K562 (cell line): ENCODE data around the gene WASF2. TPM values are rescaled to one million over a fixed set of nuclear protein-coding genes. Genes with fewer than 3 reads are reported as not detected.

Experiments
- EWSR1 ChIP-seq: fragments of 450-650 bp; IDR thresholded peaks from 2 replicates; pipeline ENCODE4 v1.6.1; 2018; ENCODE audit warnings: borderline replicate concordance, mild to moderate bottlenecking, low read depth, moderate library complexity; ENCODE audit not compliant: partially characterized antibody
- JUN ChIP-seq, 2 experiments: sonication (generic) in 1 of 2; formaldehyde crosslinking in 1 of 2; IDR thresholded peaks; 2 replicates each; pipeline versions ENCODE4 v1.6.1 to v1.8.0; 2012 to 2022; ENCODE audit warnings: borderline replicate concordance in 2 of 2, mild to moderate bottlenecking in 2 of 2, improper control_type of control experiment in 1 of 2, low read depth in 1 of 2, low read length in 1 of 2, missing genetic modification reagents in 1 of 2
- MEIS2 ChIP-seq: fragments of 450-650 bp; IDR thresholded peaks from 2 replicates; pipeline ENCODE4 v1.6.1; 2014; ENCODE audit warnings: mild to moderate bottlenecking; ENCODE audit not compliant: partially characterized antibody
- MTA1 ChIP-seq: fragments of 450-650 bp; IDR thresholded peaks from 2 replicates; pipeline ENCODE4 v1.6.1; 2017; ENCODE audit warnings: borderline replicate concordance
- RCOR1 ChIP-seq, 2 experiments: IDR thresholded peaks; 2 replicates each; pipeline ENCODE4 v1.6.1; 2012; ENCODE audit warnings: low read depth in 2 of 2, low read length in 2 of 2, borderline replicate concordance in 1 of 2, improper control_type of control experiment in 1 of 2
- TBP ChIP-seq: optimal IDR thresholded peaks from 2 replicates; pipeline ENCODE3; 2011; ENCODE audit warnings: low read depth, low read length, improper control_type of control experiment
- TRIM24 ChIP-seq, 2 experiments: fragments of 450-650 bp; IDR thresholded peaks; 2 replicates each; pipeline ENCODE4 v1.6.1; 2016
- USF2 ChIP-seq: sonication (generic); formaldehyde crosslinking; IDR thresholded peaks from 2 replicates; pipeline ENCODE4 v1.5.0; 2020; ENCODE audit warnings: missing genetic modification reagents
- ZKSCAN8 ChIP-seq: fragments of 200-800 bp; sonication (Bioruptor generic); IDR thresholded peaks from 2 replicates; pipeline ENCODE4 v1.6.1; 2016; ENCODE audit warnings: missing genetic modification characterization, missing compliant biosample characterization
- ZNF133 ChIP-seq: fragments of 250-450 bp; sonication (Bioruptor Pico); IDR thresholded peaks from 2 replicates; pipeline ENCODE4 v1.4.0; 2020; ENCODE audit warnings: mild to moderate bottlenecking
- ZNF444 ChIP-seq: fragments of 250-450 bp; sonication (Bioruptor Pico); IDR thresholded peaks from 2 replicates; pipeline ENCODE4 v1.4.0; 2020; ENCODE audit warnings: mild to moderate bottlenecking, moderate library complexity
- ZNF589 ChIP-seq: fragments of 200-800 bp; sonication (Bioruptor generic); IDR thresholded peaks from 2 replicates; pipeline ENCODE4 v1.6.1; 2016; ENCODE audit warnings: low read depth, missing genetic modification characterization, missing compliant biosample characterization
- polyA plus RNA-seq, 8 experiments: library from polyadenylated mRNA; depleted of rRNA in 4 of 8; stranded (reverse) in 5 of 8; unstranded in 3 of 8; fragments of >200 nt; fragmentation: Nextera tagmentation in 2 of 8; fragmentation: Illumina TruSeq in 1 of 8; extraction: Ambion mirVana in 2 of 8; extraction: Trizol in 1 of 8; gene quantifications; 2 replicates each; pipeline versions ENCODE4 v1.2.1 to v1.2.3, GENCODE V29; 2011 to 2014; ENCODE audit warnings: inconsistent platforms in 1 of 8, missing spikeins in 1 of 8
- total RNA-seq, 7 experiments: library from RNA; depleted of rRNA in 6 of 7; stranded (reverse); fragments of >200 nt in 6 of 7; fragmentation: Illumina TruSeq in 2 of 7; extraction: Trizol in 2 of 7; gene quantifications; 2 replicates each; pipeline versions ENCODE4 v1.2.1 to v1.2.3, GENCODE V29; 2011 to 2021; ENCODE audit warnings: low replicate concordance in 1 of 7
- TF ChIP-seq, protein P1 (sequence below), 2 experiments: fragments of 450-650 bp; formaldehyde crosslinking in 1 of 2; IDR thresholded peaks; 2 replicates each; pipeline versions ENCODE4 v1.4.0 to v1.6.1; 2014 to 2020; ENCODE audit warnings: mild to moderate bottlenecking in 2 of 2, borderline replicate concordance in 1 of 2, low read depth in 1 of 2
- TF ChIP-seq, protein P2 (sequence below): IDR thresholded peaks from 2 replicates; pipeline ENCODE4 v1.6.1; 2011; ENCODE audit warnings: borderline replicate concordance, low read depth, mild to moderate bottlenecking, moderate library complexity, low read length; ENCODE audit not compliant: insufficient read depth, poor library complexity, severe bottlenecking

The WASF2 gene
- total and polyA plus RNA-seq, 9 of the 15 experiments (the other 6 are each of a cell fraction or from before 2014, with no cell fraction given) = 8.2 to 163 (median 31.2) TPM

GRCh38 chr1:27528818-27529703 is 39.1 kb upstream of the WASF2 start (continued):
- TF ChIP-seq, protein P1, sequence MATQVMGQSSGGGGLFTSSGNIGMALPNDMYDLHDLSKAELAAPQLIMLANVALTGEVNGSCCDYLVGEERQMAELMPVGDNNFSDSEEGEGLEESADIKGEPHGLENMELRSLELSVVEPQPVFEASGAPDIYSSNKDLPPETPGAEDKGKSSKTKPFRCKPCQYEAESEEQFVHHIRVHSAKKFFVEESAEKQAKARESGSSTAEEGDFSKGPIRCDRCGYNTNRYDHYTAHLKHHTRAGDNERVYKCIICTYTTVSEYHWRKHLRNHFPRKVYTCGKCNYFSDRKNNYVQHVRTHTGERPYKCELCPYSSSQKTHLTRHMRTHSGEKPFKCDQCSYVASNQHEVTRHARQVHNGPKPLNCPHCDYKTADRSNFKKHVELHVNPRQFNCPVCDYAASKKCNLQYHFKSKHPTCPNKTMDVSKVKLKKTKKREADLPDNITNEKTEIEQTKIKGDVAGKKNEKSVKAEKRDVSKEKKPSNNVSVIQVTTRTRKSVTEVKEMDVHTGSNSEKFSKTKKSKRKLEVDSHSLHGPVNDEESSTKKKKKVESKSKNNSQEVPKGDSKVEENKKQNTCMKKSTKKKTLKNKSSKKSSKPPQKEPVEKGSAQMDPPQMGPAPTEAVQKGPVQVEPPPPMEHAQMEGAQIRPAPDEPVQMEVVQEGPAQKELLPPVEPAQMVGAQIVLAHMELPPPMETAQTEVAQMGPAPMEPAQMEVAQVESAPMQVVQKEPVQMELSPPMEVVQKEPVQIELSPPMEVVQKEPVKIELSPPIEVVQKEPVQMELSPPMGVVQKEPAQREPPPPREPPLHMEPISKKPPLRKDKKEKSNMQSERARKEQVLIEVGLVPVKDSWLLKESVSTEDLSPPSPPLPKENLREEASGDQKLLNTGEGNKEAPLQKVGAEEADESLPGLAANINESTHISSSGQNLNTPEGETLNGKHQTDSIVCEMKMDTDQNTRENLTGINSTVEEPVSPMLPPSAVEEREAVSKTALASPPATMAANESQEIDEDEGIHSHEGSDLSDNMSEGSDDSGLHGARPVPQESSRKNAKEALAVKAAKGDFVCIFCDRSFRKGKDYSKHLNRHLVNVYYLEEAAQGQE (IDR thresholded peaks at IDR 0.05; ENCODE audit: borderline replicate concordance) = peak; percentile 55
- TF ChIP-seq, protein P1 (CRISPR knock-in tag; IDR thresholded peaks at IDR 0.05; ENCODE audit: low read depth) = no peak
- TF ChIP-seq RCOR1 (IDR thresholded peaks at IDR 0.05; ENCODE audit: borderline replicate concordance in 1 of 2, low read depth in 2 of 2, low read length in 2 of 2) (0 out of 4 replicates have a peak, but pooled peaks have one; percentile 3 to 40), ZNF444 (CRISPR knock-in tag) (0 out of 2 replicates have a peak, but pooled peaks have one; percentile 52), EWSR1 (no peak), TRIM24 (IDR thresholded peaks at IDR 0.05) (peak in 1 of 2 experiments; percentile 70; a peak in 3 of 4 replicates), ZKSCAN8 (no peak), MTA1 (0 out of 2 replicates have a peak, but pooled peaks have one; percentile 21), MEIS2 (no peak), USF2 (CRISPR knock-in tag) (peak; percentile 87), JUN (IDR thresholded peaks at IDR 0.05; ENCODE audit: borderline replicate concordance, low read depth, low read length) (0 out of 2 replicates have a peak, but pooled peaks have one; percentile 39), JUN (CRISPR knock-in tag; IDR thresholded peaks at IDR 0.05; ENCODE audit: borderline replicate concordance) (no peak), TBP (peak; percentile 19), ZNF133 (CRISPR knock-in tag) (no peak), ZNF589 (CRISPR knock-in tag) (peak; percentile 41; the same call in 1 of the 2 replicates)
- TF ChIP-seq, protein P2, sequence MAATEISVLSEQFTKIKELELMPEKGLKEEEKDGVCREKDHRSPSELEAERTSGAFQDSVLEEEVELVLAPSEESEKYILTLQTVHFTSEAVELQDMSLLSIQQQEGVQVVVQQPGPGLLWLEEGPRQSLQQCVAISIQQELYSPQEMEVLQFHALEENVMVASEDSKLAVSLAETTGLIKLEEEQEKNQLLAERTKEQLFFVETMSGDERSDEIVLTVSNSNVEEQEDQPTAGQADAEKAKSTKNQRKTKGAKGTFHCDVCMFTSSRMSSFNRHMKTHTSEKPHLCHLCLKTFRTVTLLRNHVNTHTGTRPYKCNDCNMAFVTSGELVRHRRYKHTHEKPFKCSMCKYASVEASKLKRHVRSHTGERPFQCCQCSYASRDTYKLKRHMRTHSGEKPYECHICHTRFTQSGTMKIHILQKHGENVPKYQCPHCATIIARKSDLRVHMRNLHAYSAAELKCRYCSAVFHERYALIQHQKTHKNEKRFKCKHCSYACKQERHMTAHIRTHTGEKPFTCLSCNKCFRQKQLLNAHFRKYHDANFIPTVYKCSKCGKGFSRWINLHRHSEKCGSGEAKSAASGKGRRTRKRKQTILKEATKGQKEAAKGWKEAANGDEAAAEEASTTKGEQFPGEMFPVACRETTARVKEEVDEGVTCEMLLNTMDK = no peak
